ENCODE results near the gene SF3B1. TPM values are rescaled to one million over a fixed set of nuclear protein-coding genes. Genes with fewer than 3 reads are reported as not detected.

The SF3B1 gene
- total RNA-seq, 1 donor from 2014 or later: 370 TPM

DNA sequence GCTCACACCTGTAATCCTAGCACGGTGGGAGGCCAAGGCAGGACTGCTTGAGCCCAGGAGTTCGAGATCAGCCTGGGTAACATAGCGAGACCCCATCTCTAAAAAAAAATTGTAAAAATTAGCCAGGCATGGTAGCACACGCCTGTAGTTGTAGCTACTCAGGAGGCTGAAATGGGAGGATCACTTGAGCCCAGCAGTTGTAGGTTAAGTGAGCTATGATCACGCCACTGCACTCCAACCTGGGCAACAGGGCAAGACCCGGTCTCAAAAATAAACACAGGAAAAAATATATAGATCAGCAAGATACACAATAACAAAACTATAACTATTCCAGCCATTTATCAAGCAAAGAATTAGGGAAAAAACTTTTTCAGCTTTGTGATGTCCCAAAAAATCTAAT lies 3.0 kb downstream of the SF3B1 start:
- TF ChIP-seq, protein P1, sequence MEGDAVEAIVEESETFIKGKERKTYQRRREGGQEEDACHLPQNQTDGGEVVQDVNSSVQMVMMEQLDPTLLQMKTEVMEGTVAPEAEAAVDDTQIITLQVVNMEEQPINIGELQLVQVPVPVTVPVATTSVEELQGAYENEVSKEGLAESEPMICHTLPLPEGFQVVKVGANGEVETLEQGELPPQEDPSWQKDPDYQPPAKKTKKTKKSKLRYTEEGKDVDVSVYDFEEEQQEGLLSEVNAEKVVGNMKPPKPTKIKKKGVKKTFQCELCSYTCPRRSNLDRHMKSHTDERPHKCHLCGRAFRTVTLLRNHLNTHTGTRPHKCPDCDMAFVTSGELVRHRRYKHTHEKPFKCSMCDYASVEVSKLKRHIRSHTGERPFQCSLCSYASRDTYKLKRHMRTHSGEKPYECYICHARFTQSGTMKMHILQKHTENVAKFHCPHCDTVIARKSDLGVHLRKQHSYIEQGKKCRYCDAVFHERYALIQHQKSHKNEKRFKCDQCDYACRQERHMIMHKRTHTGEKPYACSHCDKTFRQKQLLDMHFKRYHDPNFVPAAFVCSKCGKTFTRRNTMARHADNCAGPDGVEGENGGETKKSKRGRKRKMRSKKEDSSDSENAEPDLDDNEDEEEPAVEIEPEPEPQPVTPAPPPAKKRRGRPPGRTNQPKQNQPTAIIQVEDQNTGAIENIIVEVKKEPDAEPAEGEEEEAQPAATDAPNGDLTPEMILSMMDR (IDR thresholded peaks at IDR 0.05; ENCODE audit: unreplicated experiment): no peak
- H3K9me3 Mint-ChIP-seq (ENCODE audit: low read depth): no peaks in the 10 kb centered on the region
- H3K27me3 Mint-ChIP-seq: no peaks in the 10 kb centered on the region
- peaks cover 9% of the 10 kb centered on the region for H3K36me3 Mint-ChIP-seq (ENCODE audit: insufficient read depth)
- peak overlapping the region; percentile 95 for H3K4me3 Mint-ChIP-seq (ENCODE audit: low read depth)
- H3K4me1 Mint-ChIP-seq (ENCODE audit: low read depth): peaks cover 40% of the 10 kb centered on the region
- H3K27ac Mint-ChIP-seq: peak overlapping the region; percentile 30
- DNase-seq (ENCODE audit: low spot score, unreplicated experiment): no peak

DNA sequence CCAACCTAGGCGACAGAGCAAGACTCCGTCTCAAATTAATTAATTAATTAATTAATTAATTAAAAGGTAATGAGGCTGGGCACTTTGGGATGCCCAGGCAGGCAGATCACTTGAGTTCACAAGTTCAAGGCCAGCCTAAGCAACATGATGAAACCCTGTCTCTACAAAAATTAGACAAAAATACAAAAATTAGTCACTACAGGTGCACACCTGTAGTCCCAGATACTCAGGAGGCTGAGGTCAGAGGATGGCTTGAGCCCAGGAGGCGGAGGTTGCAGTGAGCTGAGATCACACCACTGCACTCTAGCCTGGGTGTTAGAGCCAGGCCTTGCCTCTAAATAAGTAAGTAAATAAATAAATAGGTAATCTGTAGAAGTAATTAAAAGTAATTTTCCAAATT lies 6.8 kb downstream of the SF3B1 start:
- DNase-seq (ENCODE audit: low spot score, unreplicated experiment): no peak
- Mint-ChIP-seq H3K4me1 (ENCODE audit: low read depth) (peaks cover 39% of the 10 kb centered on the region), H3K4me3 (ENCODE audit: low read depth) (no peak overlapping the region), H3K27ac (no peak overlapping the region), H3K27me3 (no peaks in the 10 kb centered on the region), H3K36me3 (ENCODE audit: insufficient read depth) (peaks cover 13% of the 10 kb centered on the region), H3K9me3 (ENCODE audit: low read depth) (no peaks in the 10 kb centered on the region)
- TF ChIP-seq, protein P1 (IDR thresholded peaks at IDR 0.05; ENCODE audit: unreplicated experiment): no peak

DNA sequence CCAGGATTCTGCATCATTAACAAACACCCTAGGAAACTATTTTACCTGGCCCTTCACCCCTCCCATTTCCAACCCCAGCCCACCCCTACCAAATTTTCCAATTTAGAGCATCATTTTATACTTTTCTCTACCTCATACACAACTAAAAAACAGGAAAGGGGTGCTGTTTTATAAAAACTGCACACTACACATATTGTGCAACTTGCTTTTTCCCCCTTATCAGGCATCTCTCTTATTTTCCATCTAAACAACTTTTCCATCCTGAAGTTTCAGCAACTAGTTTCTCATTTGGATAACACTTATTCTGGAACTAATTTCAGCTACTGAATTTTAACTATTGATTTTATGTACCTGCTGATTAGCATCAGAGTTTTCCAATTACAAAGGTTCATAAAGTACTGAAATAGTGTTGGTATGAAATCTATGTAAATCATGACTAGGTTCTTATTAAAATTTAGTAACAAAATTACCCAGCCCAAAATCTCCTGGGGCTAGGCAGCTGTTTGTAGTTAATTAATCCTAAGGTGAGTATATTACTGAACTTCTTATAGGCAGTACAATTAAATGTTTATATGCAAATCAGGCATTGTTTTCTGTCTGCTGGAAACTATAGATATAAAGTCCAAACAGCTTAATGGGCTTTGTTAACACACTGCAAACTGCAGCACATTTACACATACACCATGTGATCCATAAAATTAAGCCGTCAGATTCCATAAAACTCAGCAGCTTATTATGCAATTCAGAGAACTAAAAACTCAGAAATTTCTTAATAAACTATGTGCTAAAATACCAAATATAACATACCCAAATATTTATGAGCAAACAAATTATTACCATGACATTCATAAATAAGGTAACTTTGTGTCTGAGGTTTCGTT lies 7.9 kb downstream of the SF3B1 start:
- Mint-ChIP-seq H3K27ac (peak overlapping the region; percentile 68), H3K36me3 (ENCODE audit: insufficient read depth) (peaks cover 13% of the 10 kb centered on the region), H3K4me3 (ENCODE audit: low read depth) (no peak overlapping the region), H3K9me3 (ENCODE audit: low read depth) (no peaks in the 10 kb centered on the region), H3K4me1 (ENCODE audit: low read depth) (peaks cover 32% of the 10 kb centered on the region), H3K27me3 (no peaks in the 10 kb centered on the region)
- DNase-seq (ENCODE audit: low spot score, unreplicated experiment): no peak
- TF ChIP-seq, protein P1 (IDR thresholded peaks at IDR 0.05; ENCODE audit: unreplicated experiment): no peak

DNA sequence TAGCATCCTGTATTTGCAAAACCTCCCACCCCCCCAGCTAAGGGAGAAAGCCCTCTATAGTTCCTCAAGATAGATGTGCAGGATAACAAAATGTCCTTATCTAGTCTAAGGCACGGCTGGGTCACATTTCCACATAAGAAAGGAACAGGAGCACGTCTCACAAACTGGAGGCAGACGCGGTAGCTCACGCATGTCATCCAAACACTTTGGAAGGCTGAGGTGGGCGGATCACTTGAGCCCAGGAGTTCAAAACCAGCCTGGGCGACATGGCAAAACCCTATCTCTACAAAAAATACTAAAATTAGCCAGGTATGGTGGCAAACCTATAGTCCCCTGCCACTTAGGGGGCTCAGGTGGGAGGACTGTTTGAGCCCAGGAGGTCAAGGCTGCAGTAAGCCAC lies 9.3 kb downstream of the SF3B1 start:
- DNase-seq (ENCODE audit: low spot score, unreplicated experiment): no peak
- Mint-ChIP-seq H3K27ac (peak overlapping the region; percentile 8), H3K4me1 (ENCODE audit: low read depth) (peaks cover 20% of the 10 kb centered on the region), H3K27me3 (no peaks in the 10 kb centered on the region), H3K4me3 (ENCODE audit: low read depth) (no peak overlapping the region), H3K36me3 (ENCODE audit: insufficient read depth) (peaks cover 17% of the 10 kb centered on the region), H3K9me3 (ENCODE audit: low read depth) (no peaks in the 10 kb centered on the region)
- TF ChIP-seq, protein P1 (IDR thresholded peaks at IDR 0.05; ENCODE audit: unreplicated experiment): no peak

DNA sequence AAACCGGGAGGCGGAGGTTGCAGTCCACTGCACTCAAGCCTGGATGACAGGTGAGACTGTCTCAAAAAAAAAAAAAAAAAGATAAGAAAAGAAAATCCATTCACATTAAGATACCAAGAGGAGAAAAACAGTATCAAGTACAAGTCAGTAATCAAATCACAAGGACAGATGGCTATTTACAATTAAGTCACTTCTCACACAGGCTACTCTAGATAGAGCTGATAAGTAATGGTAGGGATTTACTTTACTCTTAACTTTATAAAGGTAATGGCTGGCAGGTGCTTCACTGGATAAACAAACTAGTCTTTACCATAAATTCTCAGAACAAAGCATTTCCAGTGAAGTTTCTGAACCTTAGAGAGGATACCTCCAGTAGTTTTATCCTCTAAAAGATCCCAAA lies 11.5 kb downstream of the SF3B1 start:
- Mint-ChIP-seq H3K4me3 (ENCODE audit: low read depth) (no peak overlapping the region), H3K27me3 (no peaks in the 10 kb centered on the region), H3K4me1 (ENCODE audit: low read depth) (peaks cover 15% of the 10 kb centered on the region), H3K9me3 (ENCODE audit: low read depth) (no peaks in the 10 kb centered on the region), H3K27ac (peak overlapping the region; percentile 29), H3K36me3 (ENCODE audit: insufficient read depth) (peaks cover 11% of the 10 kb centered on the region)
- TF ChIP-seq, protein P1 (IDR thresholded peaks at IDR 0.05; ENCODE audit: unreplicated experiment): no peak
- no peak for DNase-seq (ENCODE audit: low spot score, unreplicated experiment)

Data from progenitor cell of endocrine pancreas (in vitro differentiated cells).